GM18873 (cell line): ENCODE measurements around the gene GBP2.

Source experiments
- ATAC-seq: cut with Tn5 transposase; IDR thresholded peaks from one replicate; pipeline ENCODE4 v1.9.1; 2021; ENCODE audit warnings: mild to moderate bottlenecking, moderate library complexity, moderate number of reproducible peaks; ENCODE audit not compliant: unreplicated experiment, low FRiP score

GBP2 gene

GRCh38 chr1:89068291-89068690, 57.6 kb downstream of the GBP2 start:
- ATAC-seq = no peak

- ATAC-seq = peak; percentile 53
Observed at GRCh38 chr1:89065079-89065868, 60.6 kb downstream of the GBP2 start, which contains the start of gene GBP1. TSS of gene GBP1 (minus strand) at chr1:89065208. CDS start at chr1:89063234, 1,974 bp downstream.

- ATAC-seq = peak; percentile 25
Observed at GRCh38 chr1:89064632-89065031, 61.3 kb downstream of the GBP2 start.

GRCh38 chr1:89063094-89063493, 62.8 kb downstream of the GBP2 start:
- ATAC-seq = no peak

- ATAC-seq = no peak
Observed at GRCh38 chr1:89060091-89060490, 65.8 kb downstream of the GBP2 start.
